Thoracic aorta (tissue), 2 donors: Measurements from ENCODE around the gene ENO3. TPM values are rescaled to one million over a fixed set of nuclear protein-coding genes. Genes with fewer than 3 reads are reported as not detected.

Experiments used
- ATAC-seq: fragments of 150-250 bp; one replicate; pipeline ENCODE4 v1.8.0; 2017; ENCODE audit warnings: low read depth; ENCODE audit not compliant: insufficient number of reproducible peaks, low FRiP score
- DNase-seq: peaks from one replicate; pipeline ENCODE4 v3.0.0-alpha.2; 2020; ENCODE audit warnings: low spot score
- H3K27ac ChIP-seq, 2 donors: fragments of 200-600 bp; sonication (generic); 1 replicate in 1 of 2; 2 replicates in 1 of 2; pipeline ENCODE4 v1.5.1; 2016; ENCODE audit warnings: mild to moderate bottlenecking in 2 of 2, moderate library complexity in 2 of 2
- H3K27me3 ChIP-seq: fragments of 200-600 bp; sonication (generic); replicated peaks from 2 replicates; pipeline ENCODE4 v1.6.0; 2016; ENCODE audit warnings: mild to moderate bottlenecking; ENCODE audit not compliant: insufficient read depth
- H3K36me3 ChIP-seq: fragments of 200-600 bp; sonication (generic); one replicate; pipeline ENCODE4 v1.5.1; 2016
- H3K4me1 ChIP-seq, 2 donors: fragments of 200-600 bp; sonication (generic); 1 replicate in 1 of 2; 2 replicates in 1 of 2; pipeline versions ENCODE4 v1.5.1 to v1.6.0; 2016; ENCODE audit warnings: low read depth in 2 of 2, mild to moderate bottlenecking in 1 of 2; ENCODE audit not compliant: control insufficient read depth in 1 of 2
- H3K4me3 ChIP-seq: fragments of 200-600 bp; sonication (generic); 2 replicates; pipeline ENCODE4 v1.5.1; 2016; ENCODE audit warnings: mild to moderate bottlenecking
- H3K9me3 ChIP-seq: fragments of 200-600 bp; sonication (generic); 2 replicates; pipeline ENCODE4 v1.5.1; 2016
- total RNA-seq, 2 donors: library from RNA; depleted of rRNA; stranded (reverse); fragments of >200 nt; gene quantifications; one replicate each; pipeline versions ENCODE4 v1.1.0 to v1.2.3, GENCODE V29; 2016
- TF ChIP-seq, protein P1 (sequence below): fragments of 200-600 bp; sonication (generic); IDR thresholded peaks from one replicate; pipeline ENCODE4 v1.5.1; 2019; ENCODE audit warnings: antibody characterized with exemption

ENO3 gene
- total RNA-seq, 2 donors from 2014 or later, result 2.5 to 2.7 TPM

DNA sequence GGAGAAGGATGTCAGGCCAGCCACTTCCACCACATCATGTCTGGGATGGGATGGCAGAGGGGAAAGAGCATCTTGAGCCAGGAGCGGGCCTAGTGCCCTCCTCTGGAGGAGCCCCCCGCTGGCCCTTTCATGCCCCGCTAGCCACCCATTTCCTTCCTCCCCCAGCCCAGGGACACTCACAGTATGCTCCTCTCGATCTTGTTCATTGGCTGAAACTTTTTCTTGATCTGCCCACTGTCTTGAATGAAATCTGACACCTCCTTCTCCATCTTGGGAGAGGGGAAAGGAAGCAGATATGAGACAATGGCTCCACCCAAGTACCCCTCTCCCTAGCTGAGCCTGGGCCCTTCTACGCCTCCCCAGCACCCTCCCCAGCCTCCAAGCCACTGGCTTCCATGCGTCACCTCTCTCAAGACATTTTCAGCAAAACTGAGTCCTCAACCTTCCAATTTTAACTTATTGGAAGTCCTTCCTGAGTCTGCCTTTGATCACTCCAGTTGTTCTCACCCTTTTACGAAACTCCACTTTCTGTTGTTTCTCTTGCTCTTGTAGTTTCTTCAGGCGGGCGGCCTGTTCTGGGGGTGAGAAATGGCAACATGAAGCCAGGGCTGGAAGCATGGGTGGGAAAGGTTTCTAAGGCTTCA is 9.5 kb downstream of the ENO3 start:
- peaks cover 23% of the 10 kb centered on the region for H3K36me3 ChIP-seq
- H3K4me1 ChIP-seq, result no peaks in the 10 kb centered on the region
- TF ChIP-seq, protein P1, sequence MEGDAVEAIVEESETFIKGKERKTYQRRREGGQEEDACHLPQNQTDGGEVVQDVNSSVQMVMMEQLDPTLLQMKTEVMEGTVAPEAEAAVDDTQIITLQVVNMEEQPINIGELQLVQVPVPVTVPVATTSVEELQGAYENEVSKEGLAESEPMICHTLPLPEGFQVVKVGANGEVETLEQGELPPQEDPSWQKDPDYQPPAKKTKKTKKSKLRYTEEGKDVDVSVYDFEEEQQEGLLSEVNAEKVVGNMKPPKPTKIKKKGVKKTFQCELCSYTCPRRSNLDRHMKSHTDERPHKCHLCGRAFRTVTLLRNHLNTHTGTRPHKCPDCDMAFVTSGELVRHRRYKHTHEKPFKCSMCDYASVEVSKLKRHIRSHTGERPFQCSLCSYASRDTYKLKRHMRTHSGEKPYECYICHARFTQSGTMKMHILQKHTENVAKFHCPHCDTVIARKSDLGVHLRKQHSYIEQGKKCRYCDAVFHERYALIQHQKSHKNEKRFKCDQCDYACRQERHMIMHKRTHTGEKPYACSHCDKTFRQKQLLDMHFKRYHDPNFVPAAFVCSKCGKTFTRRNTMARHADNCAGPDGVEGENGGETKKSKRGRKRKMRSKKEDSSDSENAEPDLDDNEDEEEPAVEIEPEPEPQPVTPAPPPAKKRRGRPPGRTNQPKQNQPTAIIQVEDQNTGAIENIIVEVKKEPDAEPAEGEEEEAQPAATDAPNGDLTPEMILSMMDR, result no peak
- no peak overlapping the region for H3K27ac ChIP-seq
- no peak for ATAC-seq
- DNase-seq, result no peak
- no peak overlapping the region for H3K4me3 ChIP-seq
- H3K27me3 ChIP-seq, result no peaks in the 10 kb centered on the region
- no peaks in the 10 kb centered on the region for H3K9me3 ChIP-seq

DNA sequence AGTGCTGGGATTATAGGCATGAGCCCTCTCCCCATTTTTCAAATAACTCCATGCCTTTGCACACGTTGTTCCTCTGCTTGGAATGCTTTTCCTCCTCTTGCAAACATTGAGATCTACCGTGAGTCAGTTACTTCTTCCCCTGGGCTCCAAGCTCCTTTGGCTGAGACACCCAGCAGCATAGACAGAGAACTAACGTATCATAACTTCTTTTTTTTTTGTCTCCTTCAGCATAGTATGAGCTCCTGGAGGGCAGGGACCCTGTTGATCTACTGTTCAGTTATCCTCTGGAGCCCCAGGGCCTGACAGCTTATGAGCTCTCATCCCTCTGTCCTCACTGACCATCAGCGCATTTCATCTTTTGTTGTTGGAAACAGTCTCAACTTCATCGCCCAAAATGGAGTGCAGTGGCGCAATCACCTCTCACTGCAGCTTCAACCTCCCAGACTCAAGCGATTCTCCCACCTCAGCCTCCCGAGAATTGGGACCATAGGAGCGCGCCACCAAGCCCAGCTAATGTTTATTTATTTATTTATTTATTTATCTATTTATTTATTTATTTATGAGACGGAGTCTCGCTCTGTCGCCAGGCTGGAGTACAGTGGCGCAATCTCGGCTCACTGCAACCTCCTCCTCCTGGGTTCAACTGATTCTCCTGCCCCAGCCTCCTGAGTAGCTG is 14.5 kb downstream of the ENO3 start:
- Histone ChIP-seq H3K27ac (no peak overlapping the region), H3K27me3 (no peaks in the 10 kb centered on the region), H3K4me3 (peak overlapping the region; percentile 89), H3K36me3 (peaks cover 17% of the 10 kb centered on the region), H3K4me1 (peaks cover 13 to 33% of the 10 kb centered on the region in 2 donors), H3K9me3 (no peaks in the 10 kb centered on the region)
- TF ChIP-seq, protein P1, result no peak
- DNase-seq (no peak), ATAC-seq (no peak)

DNA sequence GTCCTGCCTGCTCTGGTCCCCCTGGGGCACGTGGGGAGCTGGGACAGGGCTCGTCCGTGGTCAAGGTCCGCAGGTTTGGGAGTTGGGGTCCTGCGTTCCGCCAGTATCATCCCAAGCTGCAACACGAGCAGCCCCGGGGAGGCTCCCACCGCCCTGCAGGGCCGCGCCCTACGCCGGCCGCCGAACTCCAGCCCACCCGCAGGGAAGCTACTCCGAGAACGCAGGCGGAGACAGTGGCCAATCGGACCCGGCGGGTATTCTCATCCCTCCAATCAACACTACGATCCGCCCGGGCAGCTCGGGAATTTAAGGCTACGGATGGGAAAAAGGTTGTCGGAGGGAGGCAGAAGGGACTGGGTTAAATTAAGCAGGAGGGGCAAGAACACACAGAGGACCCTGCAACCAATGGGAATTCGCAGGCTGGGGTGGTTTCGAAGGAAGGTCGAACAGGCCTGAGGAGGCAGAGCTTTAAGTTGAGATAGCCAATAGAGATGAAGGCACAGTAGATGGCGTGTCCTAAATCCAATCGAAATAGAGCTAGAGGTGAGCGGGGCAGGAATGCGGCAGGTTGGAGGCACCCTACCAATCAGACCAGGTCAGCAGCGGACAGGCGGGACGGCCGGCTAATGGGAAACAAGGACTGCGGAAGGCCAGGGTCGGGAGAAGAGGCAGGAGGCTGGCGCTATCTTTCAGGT is 16.1 kb downstream of the ENO3 start:
- no peaks in the 10 kb centered on the region for H3K9me3 ChIP-seq
- DNase-seq (peak; percentile 96), ATAC-seq (peak; percentile 93)
- H3K27me3 ChIP-seq, result no peaks in the 10 kb centered on the region
- H3K4me1 ChIP-seq, result peaks cover 13 to 33% of the 10 kb centered on the region in 2 donors
- TF ChIP-seq, protein P1, result no peak
- H3K27ac ChIP-seq, result peak overlapping the region; percentile 94 to 95
- H3K36me3 ChIP-seq, result peaks cover 12% of the 10 kb centered on the region
- peak overlapping the region; percentile 89 for H3K4me3 ChIP-seq

DNA sequence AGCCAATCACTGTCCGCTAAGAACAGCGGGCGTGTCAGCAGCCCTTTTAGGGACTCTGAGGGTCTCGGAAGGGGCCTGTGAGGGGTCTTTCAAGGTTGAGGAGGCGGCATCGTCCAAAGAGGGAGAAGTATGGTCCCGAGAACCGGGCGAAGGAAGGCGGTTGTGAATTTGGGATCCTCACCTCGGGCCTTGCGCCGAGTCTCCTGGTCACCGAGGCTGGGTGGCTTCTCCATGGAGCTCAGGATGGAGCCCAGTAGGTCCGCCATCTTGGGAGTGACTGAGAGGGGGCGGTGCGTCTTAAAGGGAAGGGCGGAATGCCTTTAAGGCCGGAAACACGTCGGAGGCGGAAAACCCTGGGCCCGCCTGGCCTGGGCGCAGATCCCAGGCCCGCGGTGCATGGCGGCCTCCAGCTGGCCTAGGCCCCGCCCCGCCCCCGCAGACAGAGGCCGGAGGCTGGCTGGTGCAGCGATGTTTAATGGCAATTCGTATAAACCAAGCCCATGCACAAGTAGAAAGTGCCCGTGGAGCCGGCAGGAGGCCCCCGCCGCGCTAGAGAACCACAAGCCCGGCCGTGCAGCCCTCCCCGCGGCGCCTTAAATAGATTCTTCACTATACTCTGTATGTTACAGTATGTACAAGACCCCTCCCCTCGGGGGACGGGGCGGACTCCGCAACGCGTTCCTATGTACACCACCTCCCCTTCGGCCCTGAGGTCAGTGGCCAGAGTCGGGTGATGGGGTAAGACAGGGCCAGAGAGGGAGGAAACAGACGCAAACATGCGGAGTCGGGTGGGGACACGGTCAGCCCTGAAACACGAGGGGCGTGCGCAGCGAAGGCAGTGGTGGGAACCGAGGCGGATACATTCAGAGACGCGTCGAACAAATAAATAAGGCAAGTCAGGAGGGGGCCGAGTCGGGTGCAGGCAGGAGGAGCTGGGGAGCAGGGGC is 16.9 kb downstream of the ENO3 start, which contains the start of gene SPAG7:
Gene SPAG7 (minus strand): TSS at position 279 of the 947 bp plus-strand sequence. CDS start 13 bp downstream, at position 266.
- Histone ChIP-seq H3K27me3 (no peaks in the 10 kb centered on the region), H3K27ac (peak within 1 kb of the TSS; percentile 94 to 95), H3K4me1 (peaks cover 13 to 33% of the 10 kb centered on the region in 2 donors), H3K4me3 (peak within 1 kb of the TSS; percentile 89), H3K9me3 (no peaks in the 10 kb centered on the region), H3K36me3 (peaks cover 20% of the 10 kb centered on the region)
- ATAC-seq, result peak; percentile 85
- peak; percentile 79 for DNase-seq
- TF ChIP-seq, protein P1, result no peak
